ENCODE data around the gene MLEC. TPM values are rescaled to one million over a fixed set of nuclear protein-coding genes. Genes with fewer than 3 reads are reported as not detected.
"Not testable (repeated sequence)": the region's sequence is repeated elsewhere in the genome, so short reads cannot be mapped to it uniquely, and the experiment has no call there.

MLEC gene
- polyA plus RNA-seq, 2 of the 4 experiments (the other 2 are of a cell fraction): 89.1 to 117 TPM

- no peak for TF ChIP-seq BCL3 (IDR thresholded peaks at IDR 0.05)
- TF ChIP-seq KDM1A (IDR thresholded peaks at IDR 0.05; ENCODE audit: low read depth): no peak
- no peak for TF ChIP-seq USF2 (IDR thresholded peaks at IDR 0.05)
- no peak for TF ChIP-seq JUN (IDR thresholded peaks at IDR 0.05)
- TF ChIP-seq RNF2 (IDR thresholded peaks at IDR 0.05; ENCODE audit: borderline replicate concordance, low read depth): no peak
- no peak for TF ChIP-seq RARB (CRISPR knock-in tag; IDR thresholded peaks at IDR 0.05)
- no peak for TF ChIP-seq TP53 (CRISPR knock-in tag; IDR thresholded peaks at IDR 0.05)
- no peak for TF ChIP-seq HMGXB4 (CRISPR knock-in tag; IDR thresholded peaks at IDR 0.05; ENCODE audit: borderline replicate concordance)
- TF ChIP-seq SMC3 (IDR thresholded peaks at IDR 0.05): no peak
- no peak for TF ChIP-seq ZNF302 (CRISPR knock-in tag; IDR thresholded peaks at IDR 0.05)
Observed at GRCh38 chr12:120726510-120726793, 39.5 kb downstream of the MLEC start (continued).

GRCh38 chr12:120726961-120727360, 40.0 kb downstream of the MLEC start:
- Histone ChIP-seq H3K4me3 (no peak overlapping the region), H3K9me3 (no peaks in the 10 kb centered on the region), H3K27ac (no peak overlapping the region), H3K4me2 (no peak overlapping the region), H3K4me1 (peaks cover 4% of the 10 kb centered on the region)
- DNase-seq (ENCODE audit: low read depth in 1 of 2, low spot score in 1 of 2) (no peak), FAIRE-seq (no peak), ATAC-seq (no peak)
- TF ChIP-seq ZSCAN20 (CRISPR knock-in tag; IDR thresholded peaks at IDR 0.05): no peak
- WGBS (ENCODE audit: missing lambda C conversion rate): 93% methylated on average over 9 of the region's 9 CpGs
- CTCF ChIA-PET: interaction anchor here (0.6 kb wide), 1 partner anchor 22 kb away, joined by 3 read pairs; no protein-coding TSS in a partner anchor
- POLR2A ChIA-PET: no interaction called here

- DNase-seq (ENCODE audit: low read depth in 1 of 2, low spot score in 1 of 2); H3K4me2 ChIP-seq; H3K4me3 ChIP-seq; H3K9me3 ChIP-seq; FAIRE-seq; CTCF ChIA-PET; ATAC-seq; H3K4me1 ChIP-seq; H3K27ac ChIP-seq; POLR2A ChIA-PET: not testable (repeated sequence)
- WGBS (ENCODE audit: missing lambda C conversion rate): 92% methylated on average over 11 of the region's 35 CpGs
Observed at GRCh38 chr12:120732198-120732597, 45.2 kb downstream of the MLEC start.

- Histone ChIP-seq H3K27ac (no peak overlapping the region), H3K9me3 (no peaks in the 10 kb centered on the region), H3K4me1 (no peaks in the 10 kb centered on the region), H3K4me2 (no peak overlapping the region), H3K4me3 (no peak overlapping the region)
- TF ChIP-seq CHD4 (IDR thresholded peaks at IDR 0.05; ENCODE audit: borderline replicate concordance): no peak
- no peak for TF ChIP-seq NPAS2 (CRISPR knock-in tag; IDR thresholded peaks at IDR 0.05; ENCODE audit: borderline replicate concordance)
- ChIA-PET POLR2A (no interaction called here), CTCF (no interaction called here)
- FAIRE-seq (no peak), ATAC-seq (no peak), DNase-seq (ENCODE audit: low read depth in 1 of 2, low spot score in 1 of 2) (no peak)
- 65% methylated on average over 3 of the region's 3 CpGs for WGBS (ENCODE audit: missing lambda C conversion rate)
Observed at GRCh38 chr12:120733574-120733973, 46.6 kb downstream of the MLEC start.

GRCh38 chr12:120734210-120734609, 47.3 kb downstream of the MLEC start:
- Histone ChIP-seq H3K4me1 (no peaks in the 10 kb centered on the region), H3K27ac (no peak overlapping the region), H3K4me3 (no peak overlapping the region), H3K9me3 (no peaks in the 10 kb centered on the region), H3K4me2 (no peak overlapping the region)
- 91% methylated on average over 10 of the region's 10 CpGs for WGBS (ENCODE audit: missing lambda C conversion rate)
- no peak for ATAC-seq
- ChIA-PET POLR2A (no interaction called here), CTCF (no interaction called here)
- FAIRE-seq: no peak
- no peak for DNase-seq (ENCODE audit: low read depth in 1 of 2, low spot score in 1 of 2)
- TF ChIP-seq JUNB (IDR thresholded peaks at IDR 0.05): no peak
- TF ChIP-seq BHLHE40 (IDR thresholded peaks at IDR 0.05; ENCODE audit: low read depth, low read length): no peak
- no peak for TF ChIP-seq RAD21 (conservative IDR thresholded peaks at IDR 0.05 in 1 of 2, IDR thresholded peaks at IDR 0.05 in 1 of 2)
- no peak for TF ChIP-seq NR3C1 (IDR thresholded peaks at IDR 0.05)
- no peak for TF ChIP-seq EP300 (IDR thresholded peaks at IDR 0.05)
- TF ChIP-seq ELK1 (IDR thresholded peaks at IDR 0.05; ENCODE audit: low read depth, low read length): no peak
- TF ChIP-seq HOXB13 (CRISPR knock-in tag; IDR thresholded peaks at IDR 0.05; ENCODE audit: low read depth): no peak
- no peak for TF ChIP-seq BCL3 (IDR thresholded peaks at IDR 0.05)
- TF ChIP-seq CBX2 (IDR thresholded peaks at IDR 0.05; ENCODE audit: borderline replicate concordance, low read depth): no peak
- no peak for TF ChIP-seq PHF8 (IDR thresholded peaks at IDR 0.05; ENCODE audit: borderline replicate concordance, low read depth)
- no peak for TF ChIP-seq GATA3 (IDR thresholded peaks at IDR 0.05; ENCODE audit: borderline replicate concordance)
- TF ChIP-seq CHD4 (IDR thresholded peaks at IDR 0.05; ENCODE audit: borderline replicate concordance): no peak
- TF ChIP-seq EHMT2 (IDR thresholded peaks at IDR 0.05; ENCODE audit: low read depth): no peak
